Activated CD4-positive, CD25-positive, alpha-beta regulatory T cell treated with anti-CD3 and anti-CD28 coated beads, Interleukin-2, amount 50 U/mL, for 24 hours (primary cell): ENCODE results near the gene CRPPA.

Experiments used
- ATAC-seq, 2 donors: fragments of 150-1000 bp; cut with Tn5 transposase; one replicate each; pipeline ENCODE4 v1.10.0; 2021; ENCODE audit warnings: mild to moderate bottlenecking in 1 of 2, moderate library complexity in 1 of 2

The CRPPA gene

GRCh38 chr7:16422917-16423316 lies 1.6 kb upstream of the CRPPA start:
- ATAC-seq: no peak

GRCh38 chr7:16422103-16422435 lies 731 bp upstream of the CRPPA start:
- ATAC-seq: no peak

GRCh38 chr7:16420649-16421332 lies 547 bp downstream of the CRPPA start:
- ATAC-seq: peak; percentile 82 to 90

DNA sequence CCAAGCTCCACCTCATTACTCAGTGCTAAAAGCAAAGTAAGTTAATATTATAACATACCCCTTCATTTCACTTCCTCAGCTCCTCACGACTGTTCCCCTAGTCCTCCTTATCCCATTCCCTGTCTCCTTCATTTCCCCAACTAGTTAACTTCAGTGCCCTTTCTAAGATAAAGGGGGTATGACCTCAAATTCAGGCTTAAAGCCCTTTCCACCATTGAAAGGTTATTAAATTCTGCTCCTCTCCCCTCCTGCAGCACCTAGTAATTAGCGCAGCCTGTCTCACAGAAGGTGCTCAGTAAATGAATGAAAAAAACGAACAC lies 1.0 kb downstream of the CRPPA start:
- ATAC-seq: no peak

DNA sequence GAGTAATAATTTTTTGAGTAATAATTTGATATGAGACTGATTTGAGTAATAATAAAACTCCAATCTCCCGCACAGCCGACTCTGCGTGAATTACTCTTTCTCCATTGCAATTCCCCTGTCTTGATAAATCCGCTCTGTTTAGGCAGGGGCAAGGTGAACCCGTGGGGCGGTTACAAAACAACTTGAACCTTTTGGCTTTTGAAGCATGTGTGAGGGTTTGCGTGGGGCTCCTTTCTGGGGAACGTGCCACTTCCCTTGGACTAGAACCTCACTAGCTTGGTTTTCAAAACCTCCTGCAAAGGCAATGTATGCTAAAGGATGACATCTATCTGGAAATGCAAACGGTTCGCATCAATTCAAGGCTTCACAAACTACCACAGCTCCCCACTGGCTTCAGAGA lies 1.5 kb downstream of the CRPPA start:
- no peak for ATAC-seq

DNA sequence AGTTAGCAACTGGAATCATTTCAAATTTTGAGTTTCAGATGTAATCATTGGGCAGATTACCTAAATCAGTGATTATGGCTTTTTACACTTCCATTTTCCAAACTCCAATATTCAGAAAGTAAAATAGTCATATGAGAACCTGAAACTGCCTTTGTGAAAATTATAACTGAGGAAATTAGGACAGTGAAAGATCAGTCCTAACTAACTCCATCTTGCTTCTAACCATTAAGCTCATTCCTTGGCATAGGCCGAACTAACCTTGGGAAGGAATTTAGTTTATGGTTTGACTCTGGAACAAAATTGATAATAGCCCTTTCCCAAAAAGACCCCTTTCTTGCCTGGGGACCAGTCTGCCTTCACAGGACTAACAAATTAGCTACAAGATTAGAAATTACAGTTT lies 2.2 kb downstream of the CRPPA start:
- no peak for ATAC-seq

- ATAC-seq: no peak
Observed at GRCh38 chr7:16417906-16418305, 3.4 kb downstream of the CRPPA start.

- ATAC-seq: no peak
Observed at GRCh38 chr7:16416289-16417282, 4.8 kb downstream of the CRPPA start.

DNA sequence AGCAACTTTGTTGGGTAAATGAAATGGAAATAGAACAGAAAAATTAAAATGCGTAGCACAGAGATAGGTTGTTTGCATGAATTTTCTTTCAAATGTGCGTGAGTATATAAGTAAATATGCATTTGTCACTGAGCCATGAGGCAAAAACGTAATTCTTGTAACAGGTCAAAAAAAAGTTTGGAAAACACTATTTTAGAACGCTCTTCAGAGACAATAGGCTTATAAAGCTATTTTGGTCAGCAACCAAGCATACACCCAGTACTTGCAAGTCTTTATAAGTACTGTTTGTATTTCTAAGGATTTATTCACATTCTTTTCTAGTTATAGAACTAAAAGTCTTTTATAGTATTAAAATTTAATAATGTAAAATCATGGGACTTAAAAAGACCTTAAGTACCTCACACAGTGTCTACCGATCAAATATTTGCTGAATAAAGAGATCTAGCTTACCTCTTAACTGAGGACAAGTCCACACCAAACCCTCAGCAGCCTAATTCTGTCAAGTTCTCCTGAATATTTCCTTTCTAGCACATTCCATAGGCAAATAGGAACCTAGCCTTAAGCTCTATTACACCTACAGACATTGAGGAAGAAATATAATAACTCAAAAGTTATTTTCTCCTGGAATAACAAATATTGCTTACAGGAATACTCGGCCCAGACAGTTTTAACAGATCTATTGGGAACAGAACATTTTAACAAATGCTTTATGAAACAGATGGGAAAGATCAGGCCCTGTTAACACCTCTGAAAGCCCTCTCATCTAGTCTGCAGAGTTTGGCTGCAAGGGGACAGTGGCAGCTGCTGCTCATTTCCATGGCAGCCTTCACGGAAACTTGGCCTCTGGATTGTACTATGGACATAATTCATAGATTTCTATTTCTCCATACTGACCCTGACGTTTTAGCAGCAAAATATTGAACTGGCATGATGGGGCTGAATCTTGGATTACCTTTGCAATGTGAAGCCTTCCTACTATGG lies 8.8 kb downstream of the CRPPA start:
- ATAC-seq: no peak

- ATAC-seq: no peak
Observed at GRCh38 chr7:16411391-16411790, 9.9 kb downstream of the CRPPA start.

GRCh38 chr7:16409777-16410176 lies 11.6 kb downstream of the CRPPA start:
- no peak for ATAC-seq

GRCh38 chr7:16404636-16405035 lies 16.7 kb downstream of the CRPPA start:
- ATAC-seq: no peak

- no peak for ATAC-seq
Observed at GRCh38 chr7:16403475-16403874, 17.9 kb downstream of the CRPPA start.

- ATAC-seq: no peak
Observed at GRCh38 chr7:16402940-16403339, 18.4 kb downstream of the CRPPA start.

DNA sequence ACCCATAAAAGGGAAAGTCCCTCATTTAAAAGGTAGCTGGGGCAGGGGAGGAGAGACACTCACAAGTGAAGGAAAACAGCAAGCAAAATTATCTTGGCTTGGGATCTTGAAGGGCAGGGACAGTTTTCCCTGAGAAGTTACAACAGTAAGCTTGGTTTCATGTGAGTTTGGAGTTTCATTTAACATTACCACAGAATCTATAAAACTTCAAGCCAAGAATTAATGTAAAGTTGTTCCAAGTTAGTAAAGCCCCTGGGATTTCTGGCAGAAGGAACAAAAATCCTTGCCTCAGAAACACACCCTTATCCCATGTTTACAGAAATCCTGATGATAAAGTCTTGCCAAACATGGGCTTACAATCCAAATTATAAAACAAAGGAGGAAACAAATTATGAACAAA lies 19.2 kb downstream of the CRPPA start:
- no peak for ATAC-seq

- ATAC-seq: no peak
Observed at GRCh38 chr7:16400893-16401275, 20.5 kb downstream of the CRPPA start.

DNA sequence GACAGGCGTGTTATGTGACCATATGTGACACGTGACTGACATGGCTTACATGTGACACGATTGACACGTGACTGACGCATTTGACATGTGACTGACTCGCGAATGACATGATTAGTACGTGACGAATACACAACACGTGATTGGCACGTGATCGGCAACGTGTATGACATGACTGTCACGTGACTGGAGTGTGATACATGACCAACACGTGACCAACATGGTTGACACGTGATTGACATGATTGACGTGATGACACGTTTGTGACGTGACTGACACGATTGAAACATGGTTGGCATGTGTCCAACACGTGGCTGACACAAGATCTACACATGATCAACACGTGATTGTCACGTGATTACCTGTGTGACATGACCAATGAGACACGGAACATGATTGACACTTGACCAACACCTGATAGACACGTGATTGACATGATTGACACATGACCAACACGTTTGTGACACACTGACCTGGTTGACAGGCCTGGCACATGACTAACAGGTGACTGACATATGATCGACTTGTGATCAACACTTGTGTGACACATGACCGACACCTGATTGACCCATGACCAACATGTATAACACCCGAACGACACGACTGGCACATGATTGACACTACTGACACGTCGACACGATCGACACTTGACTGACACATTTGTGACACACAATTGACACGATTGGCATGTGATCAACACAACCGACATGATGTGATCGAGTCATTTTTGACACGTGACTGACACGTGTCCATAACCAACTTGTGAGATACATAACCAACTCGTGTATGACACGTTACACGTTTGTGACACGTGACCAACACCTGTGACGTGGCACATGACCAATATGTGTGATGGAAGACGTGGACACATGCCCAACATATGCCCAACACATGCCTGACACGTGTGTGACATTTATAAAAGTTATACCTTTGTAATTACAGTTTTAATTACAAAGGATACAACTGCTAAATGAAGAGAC lies 21.1 kb downstream of the CRPPA start:
- ATAC-seq: no peak

- no peak for ATAC-seq
Observed at GRCh38 chr7:16399265-16399831, 22.0 kb downstream of the CRPPA start.

DNA sequence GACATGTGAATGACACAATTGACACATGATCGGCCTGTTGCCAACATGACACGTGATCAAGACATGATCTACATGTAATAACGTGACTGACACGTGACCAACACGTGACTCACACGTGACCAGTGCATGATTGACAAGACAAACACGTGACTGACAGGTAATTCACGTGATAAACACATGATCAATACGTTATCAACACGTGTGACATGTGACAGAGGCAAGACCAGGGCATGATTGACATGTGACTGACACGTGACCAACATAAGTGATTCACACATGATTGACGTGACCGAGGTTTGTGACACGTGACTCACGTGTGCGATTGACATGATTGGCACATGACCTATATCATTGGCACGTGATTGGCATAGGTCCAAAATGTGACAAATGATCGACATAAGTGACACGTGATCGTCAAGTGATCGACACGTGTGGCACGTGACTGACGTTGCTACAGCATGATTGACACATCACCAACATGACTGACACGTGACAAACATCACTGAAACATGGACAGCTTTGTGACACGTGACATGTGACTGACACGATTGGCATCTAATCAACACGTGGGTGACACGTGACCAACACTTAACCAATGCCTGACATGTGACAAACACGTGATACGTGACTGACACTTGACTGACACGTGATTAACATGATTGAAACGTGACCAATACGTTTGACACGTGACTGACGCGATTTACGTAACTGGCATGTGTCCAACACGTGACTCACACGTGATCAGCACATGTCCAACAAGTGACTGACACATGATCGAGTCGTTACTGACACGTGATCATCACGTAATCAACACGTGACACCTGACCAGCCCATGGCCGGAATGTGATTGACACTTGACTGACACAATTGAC lies 23.0 kb downstream of the CRPPA start:
- ATAC-seq: no peak

GRCh38 chr7:16397501-16398145 lies 23.7 kb downstream of the CRPPA start:
- no peak for ATAC-seq
